ENCODE results near the gene NIT1. TPM values are rescaled to one million over a fixed set of nuclear protein-coding genes. Genes with fewer than 3 reads are reported as not detected.
"Not testable (repeated sequence)": the region's sequence is repeated elsewhere in the genome, so short reads cannot be mapped to it uniquely, and the experiment has no call there.

NIT1 gene
- total and polyA plus RNA-seq, 8 donors: 38.7 to 44.6 (median 41.2) TPM

DNA sequence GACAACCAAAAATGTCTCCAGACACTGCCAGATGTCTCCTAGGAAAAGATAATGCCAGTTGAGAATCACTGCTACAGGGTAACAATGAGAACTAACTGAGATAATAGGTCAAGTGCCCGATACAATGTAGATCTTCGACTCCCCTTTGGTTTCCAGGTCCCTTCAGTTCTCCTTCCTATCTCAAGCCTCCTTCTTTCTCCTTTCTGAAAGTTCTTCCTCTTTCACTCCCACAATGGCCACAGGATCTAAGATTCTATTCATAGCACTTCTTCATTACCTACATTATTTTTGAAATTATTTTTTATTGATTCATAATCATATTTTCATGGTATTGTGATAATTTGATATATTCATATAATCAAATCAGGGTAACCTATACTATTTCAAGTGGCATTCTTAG lies 6.4 kb upstream of the NIT1 start:
- intact Hi-C loops (cut with DNase I): no loop called here
- Histone ChIP-seq H3K4me3 (no peak overlapping the region), H3K36me3 (peaks cover 0 to 9% of the 10 kb centered on the region in 2 donors), H3K4me1 (peaks cover 9 to 58% of the 10 kb centered on the region in 2 donors), H3K9me3 (no peaks in the 10 kb centered on the region), H3K27ac (no peak overlapping the region), H3K27me3 (no peaks in the 10 kb centered on the region)
- no peak for TF ChIP-seq CTCF (IDR thresholded peaks at IDR 0.05)
- no peak for DNase-seq
- no peak for ATAC-seq

DNA sequence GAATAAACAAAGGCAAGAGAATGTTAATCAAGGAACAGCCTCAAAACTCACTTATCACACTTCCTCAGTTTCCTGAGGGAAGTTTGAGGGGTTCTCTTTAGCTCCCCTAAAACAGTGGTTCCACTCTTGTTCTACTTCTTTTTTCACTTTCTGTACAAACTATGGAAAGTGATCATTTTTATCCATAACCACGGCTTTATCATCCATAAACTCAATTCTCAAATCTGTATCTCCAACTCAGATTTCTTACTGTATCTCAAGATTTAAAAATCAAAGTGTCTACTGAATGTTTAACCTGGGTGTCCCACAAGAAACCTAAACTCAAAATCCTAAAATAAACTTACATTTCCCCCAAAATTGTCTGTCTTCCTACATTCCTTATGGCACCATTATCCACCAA lies 4.0 kb upstream of the NIT1 start:
- H3K36me3 ChIP-seq: peaks cover 0 to 9% of the 10 kb centered on the region in 2 donors
- no peaks in the 10 kb centered on the region for H3K9me3 ChIP-seq
- intact Hi-C loops (cut with DNase I): no loop called here
- no peaks in the 10 kb centered on the region for H3K27me3 ChIP-seq
- TF ChIP-seq CTCF (IDR thresholded peaks at IDR 0.05): no peak
- no peak overlapping the region for H3K4me3 ChIP-seq
- peaks cover 20 to 72% of the 10 kb centered on the region in 2 donors for H3K4me1 ChIP-seq
- DNase-seq: no peak
- ATAC-seq: no peak
- no peak overlapping the region for H3K27ac ChIP-seq

- no peak for TF ChIP-seq CTCF (IDR thresholded peaks at IDR 0.05)
- H3K36me3 ChIP-seq: peaks cover 0 to 7% of the 10 kb centered on the region in 2 donors
- H3K9me3 ChIP-seq: no peaks in the 10 kb centered on the region
- peaks cover 26 to 78% of the 10 kb centered on the region in 2 donors for H3K4me1 ChIP-seq
- ATAC-seq: no peak
- DNase-seq: no peak
- H3K4me3 ChIP-seq: no peak overlapping the region
- H3K27ac ChIP-seq: no peak overlapping the region
- intact Hi-C loops (cut with DNase I): no loop called here
- H3K27me3 ChIP-seq: no peaks in the 10 kb centered on the region
These were observed 3.3 kb upstream of the NIT1 start for GRCh38 chr1:161114556-161114955.

- H3K27ac ChIP-seq: no peak overlapping the region
- peaks cover 26 to 85% of the 10 kb centered on the region in 2 donors for H3K4me1 ChIP-seq
- H3K4me3 ChIP-seq: no peak overlapping the region
- intact Hi-C loops (cut with DNase I): no loop called here
- no peaks in the 10 kb centered on the region for H3K27me3 ChIP-seq
- TF ChIP-seq CTCF (IDR thresholded peaks at IDR 0.05): no peak
- no peak for DNase-seq
- H3K36me3 ChIP-seq: peaks cover 0 to 5% of the 10 kb centered on the region in 2 donors
- ATAC-seq: no peak
- no peaks in the 10 kb centered on the region for H3K9me3 ChIP-seq
These were observed 2.7 kb upstream of the NIT1 start for GRCh38 chr1:161115132-161115711.

- H3K27ac ChIP-seq; ATAC-seq; H3K27me3 ChIP-seq; DNase-seq; H3K9me3 ChIP-seq; intact Hi-C loops (cut with DNase I): not testable (repeated sequence)
- peaks cover 26 to 89% of the 10 kb centered on the region in 2 donors for H3K4me1 ChIP-seq
- peaks cover 0 to 13% of the 10 kb centered on the region in 2 donors for H3K36me3 ChIP-seq
- peak overlapping the region in 1 of 2 donors; percentile 92 for H3K4me3 ChIP-seq
These were observed 1.9 kb upstream of the NIT1 start for GRCh38 chr1:161115961-161116360.
